ENCODE results near the gene PELI3. TPM values are rescaled to one million over a fixed set of nuclear protein-coding genes. Genes with fewer than 3 reads are reported as not detected.

The PELI3 gene
- total RNA-seq, 2 experiments from 2014 or later: 5.1 to 5.8 TPM

GRCh38 chr11:66510271-66510989 is 43.7 kb downstream of the PELI3 start, which contains the start of gene BBS1:
TSS of gene BBS1 (plus strand) at chr11:66510635. CDS start at chr11:66510660, 25 bp downstream.
- H3K4me3 Mint-ChIP-seq: peak within 1 kb of the TSS; percentile 85
- H3K27ac Mint-ChIP-seq: peak within 1 kb of the TSS; percentile 25
- ChIA-PET POLR2A (interaction anchor here (0.9 to 2.3 kb wide), 2 partner anchors 30 to 356 kb away, joined by 3 to 7 read pairs; partner anchors contain the start of gene DPP3), CTCF (interaction anchor here (1.2 to 2.5 kb wide), 2 partner anchors 32 to 168 kb away, joined by 4 to 7 read pairs; partner anchors contain the start of gene RBM4B)
- ATAC-seq (peak; percentile 97), DNase-seq (peak; percentile 83)
- no peaks in the 10 kb centered on the region for H3K27me3 Mint-ChIP-seq (ENCODE audit: low read depth)
- H3K9me3 Mint-ChIP-seq (ENCODE audit: insufficient read depth): no peaks in the 10 kb centered on the region
- peaks cover 11% of the 10 kb centered on the region for H3K36me3 Mint-ChIP-seq (ENCODE audit: low read depth)
- H3K4me1 Mint-ChIP-seq (ENCODE audit: low read depth): peaks cover 25% of the 10 kb centered on the region

GRCh38 chr11:66510990-66511339 is 44.3 kb downstream of the PELI3 start:
- no peaks in the 10 kb centered on the region for H3K9me3 Mint-ChIP-seq (ENCODE audit: insufficient read depth)
- H3K36me3 Mint-ChIP-seq (ENCODE audit: low read depth): peaks cover 9% of the 10 kb centered on the region
- POLR2A ChIA-PET: interaction anchor here (2.3 kb wide), 1 partner anchor 31 kb away, joined by 7 read pairs; the partner anchor contains the start of gene DPP3
- DNase-seq (no peak), ATAC-seq (peak; percentile 7)
- CTCF ChIA-PET: interaction anchor here (1.2 kb wide), 1 partner anchor 32 kb away, joined by 4 read pairs; no protein-coding TSS in a partner anchor
- peaks cover 25% of the 10 kb centered on the region for H3K4me1 Mint-ChIP-seq (ENCODE audit: low read depth)
- peak overlapping the region; percentile 23 for H3K27ac Mint-ChIP-seq
- H3K27me3 Mint-ChIP-seq (ENCODE audit: low read depth): no peaks in the 10 kb centered on the region
- peak overlapping the region; percentile 85 for H3K4me3 Mint-ChIP-seq

DNA sequence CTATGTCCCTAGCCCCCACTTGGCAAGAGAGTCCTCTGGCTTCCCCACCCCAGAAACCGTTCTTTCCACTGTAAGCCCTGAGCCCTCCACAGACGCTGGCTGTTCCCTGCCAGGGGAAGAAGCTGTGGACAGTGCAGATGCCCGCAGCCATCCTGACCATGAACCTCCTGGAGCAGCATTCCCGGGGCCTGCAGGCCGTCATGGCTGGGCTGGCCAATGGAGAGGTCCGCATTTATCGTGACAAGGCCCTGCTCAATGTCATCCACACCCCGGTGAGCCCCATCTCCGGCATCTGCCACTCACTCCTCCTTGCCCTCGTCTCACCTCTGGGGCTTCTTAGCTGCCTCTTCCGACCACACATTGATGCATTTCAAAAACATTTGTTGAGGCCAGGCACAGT is 56.9 kb downstream of the PELI3 start:
- POLR2A ChIA-PET: no interaction called here
- H3K36me3 Mint-ChIP-seq (ENCODE audit: low read depth): peaks cover 12% of the 10 kb centered on the region
- ATAC-seq: no peak

DNA sequence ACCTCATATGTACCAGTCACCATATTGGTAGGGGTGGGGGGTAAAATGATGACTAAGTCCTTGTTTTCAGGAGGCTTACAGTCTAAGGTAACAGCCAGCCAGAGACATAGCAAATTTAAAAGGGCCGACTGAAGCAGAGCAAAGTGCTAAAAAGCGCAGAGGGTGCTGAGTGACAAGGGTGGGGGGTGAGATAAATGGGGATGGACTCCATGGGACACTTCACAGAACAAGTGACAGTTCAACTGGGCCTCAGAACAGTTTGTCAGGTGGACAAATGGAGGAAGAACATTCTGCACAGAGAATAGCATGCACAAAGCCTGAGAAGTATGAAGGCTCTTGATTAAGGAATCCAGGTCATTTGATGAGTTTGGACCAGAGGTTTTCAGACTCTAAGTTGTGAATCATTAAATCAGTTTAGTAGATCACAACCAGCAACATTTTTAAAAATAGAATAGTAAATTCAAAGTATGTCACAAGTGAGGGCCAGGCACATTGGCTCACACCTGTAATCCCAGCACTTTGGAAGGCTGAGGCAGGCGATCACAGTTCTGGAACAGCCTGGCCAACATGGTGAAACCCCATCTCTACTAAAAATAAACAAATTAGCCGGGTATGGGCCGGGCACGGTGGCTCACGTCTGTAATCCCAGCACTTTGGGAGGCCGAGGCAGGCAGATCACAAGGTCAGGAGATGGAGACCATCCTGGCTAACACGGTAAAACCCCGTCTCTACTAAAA is 57.8 kb downstream of the PELI3 start:
- Mint-ChIP-seq H3K36me3 (ENCODE audit: low read depth) (peaks cover 12% of the 10 kb centered on the region), H3K9me3 (ENCODE audit: insufficient read depth) (no peaks in the 10 kb centered on the region), H3K27ac (no peak overlapping the region), H3K27me3 (ENCODE audit: low read depth) (no peaks in the 10 kb centered on the region), H3K4me1 (ENCODE audit: low read depth) (no peaks in the 10 kb centered on the region), H3K4me3 (no peak overlapping the region)
- POLR2A ChIA-PET: no interaction called here
- CTCF ChIA-PET: no interaction called here
- no peak for DNase-seq
- ATAC-seq: no peak

More for the DNA sequence above, 56.9 kb downstream of the PELI3 start:
- no peaks in the 10 kb centered on the region for H3K27me3 Mint-ChIP-seq (ENCODE audit: low read depth)
- H3K4me1 Mint-ChIP-seq (ENCODE audit: low read depth): no peaks in the 10 kb centered on the region
- H3K4me3 Mint-ChIP-seq: no peak overlapping the region
- CTCF ChIA-PET: no interaction called here
- DNase-seq: no peak
- no peaks in the 10 kb centered on the region for H3K9me3 Mint-ChIP-seq (ENCODE audit: insufficient read depth)
- no peak overlapping the region for H3K27ac Mint-ChIP-seq

Other genes starting within 250 kb of the PELI3 start
- 10 to 100 TPM; 53.5 to 59.8 TPM for gene KLC2, start 209.2 kb upstream of the PELI3 start, total RNA-seq
- 100 to 1,000 TPM; 160 to 170 TPM for gene RAB1B, start 198.3 kb upstream of the PELI3 start, total RNA-seq
- gene CNIH2, start 188.7 kb upstream of the PELI3 start, total RNA-seq: 1 to 10 TPM; 2.7 to 3.6 TPM
- 10 to 100 TPM; 46.6 to 58.6 TPM for gene YIF1A, start 177.8 kb upstream of the PELI3 start, total RNA-seq
- not detected for gene TMEM151A, start 175.0 kb upstream of the PELI3 start, total RNA-seq
- gene CD248, start 149.9 kb upstream of the PELI3 start, total RNA-seq: 10 to 100 TPM; 79.5 to 80.8 TPM
- gene RIN1, start 130.5 kb upstream of the PELI3 start, total RNA-seq: 1 to 10 TPM; 1.3 TPM
- gene BRMS1, start 121.8 kb upstream of the PELI3 start, total RNA-seq: 10 to 100 TPM; 53.2 to 57.1 TPM
- gene B4GAT1, start 119.3 kb upstream of the PELI3 start, total RNA-seq: 1 to 10 TPM; 7.6 TPM
- 10 to 100 TPM; 10.0 to 11.1 TPM for gene SLC29A2, start 95.1 kb upstream of the PELI3 start, total RNA-seq
- gene NPAS4, start 45.9 kb upstream of the PELI3 start, total RNA-seq: under 1 TPM; 0.18 to 0.34 TPM
- 100 to 1,000 TPM in 1 of 2 experiments, 10 to 100 TPM in 1; 93.7 to 100 TPM for gene MRPL11, start 28.1 kb upstream of the PELI3 start, total RNA-seq
- 10 to 100 TPM; 73.3 to 79.1 TPM for gene DPP3, start 13.5 kb downstream of the PELI3 start, total RNA-seq
- gene BBS1, start 43.7 kb downstream of the PELI3 start, total RNA-seq: 10 to 100 TPM; 10.6 to 14.0 TPM
- 10 to 100 TPM; 15.5 to 15.9 TPM for gene ZDHHC24, start 79.1 kb downstream of the PELI3 start, total RNA-seq
- gene ACTN3, start 80.0 kb downstream of the PELI3 start, total RNA-seq: not detected
- gene CTSF, start 101.7 kb downstream of the PELI3 start, total RNA-seq: under 1 TPM; 0.70 to 0.90 TPM
- under 1 TPM; 0.55 to 0.70 TPM for gene CCDC87, start 126.2 kb downstream of the PELI3 start, total RNA-seq
- gene CCS, start 126.3 kb downstream of the PELI3 start, total RNA-seq: 10 to 100 TPM; 29.3 to 32.5 TPM
- 100 to 1,000 TPM; 168 to 182 TPM for gene RBM14, start 149.7 kb downstream of the PELI3 start, total RNA-seq
- gene RBM4, start 171.8 kb downstream of the PELI3 start, total RNA-seq: 100 to 1,000 TPM; 118 to 121 TPM
- gene RBM4B, start 211.0 kb downstream of the PELI3 start, total RNA-seq: 10 to 100 TPM; 18.7 to 21.5 TPM

All from activated CD8-positive, alpha-beta T cell treated with anti-CD3 and anti-CD28 coated beads, Interleukin-2, amount 10 ng/mL, durations not matched to agents 7 days and 5 days (primary cell).